H9 (cell line): ENCODE measurements around the gene PLPP6. TPM values are rescaled to one million over a fixed set of nuclear protein-coding genes. Genes with fewer than 3 reads are reported as not detected.

Experiments
- DNase-seq: peaks from one replicate; pipeline ENCODE4 v3.0.0-alpha.2; 2017
- H2AFZ ChIP-seq: one replicate; pipeline ENCODE4 v1.6.1; 2013; ENCODE audit warnings: mild to moderate bottlenecking, low read length, control low read depth, moderate library complexity
- H2AK5ac ChIP-seq: 2 replicates; pipeline ENCODE4 v1.6.1; 2013; ENCODE audit warnings: low read length, control low read depth, mixed read lengths; ENCODE audit not compliant: insufficient read length
- H2BK120ac ChIP-seq: one replicate; pipeline ENCODE4 v1.6.1; 2013; ENCODE audit warnings: low read depth, mild to moderate bottlenecking, low read length, control low read depth, inconsistent platforms; ENCODE audit not compliant: poor library complexity, severe bottlenecking
- H2BK12ac ChIP-seq: 2 replicates; pipeline ENCODE4 v1.6.1; 2013; ENCODE audit warnings: low read length, control low read depth, mixed read lengths, low read depth; ENCODE audit not compliant: insufficient read length
- H2BK15ac ChIP-seq: 2 replicates; pipeline ENCODE4 v1.6.1; 2013; ENCODE audit warnings: low read depth, low read length, control low read depth
- H2BK20ac ChIP-seq: one replicate; pipeline ENCODE4 v1.6.1; 2013; ENCODE audit warnings: low read depth, mild to moderate bottlenecking, low read length, control low read depth, inconsistent platforms; ENCODE audit not compliant: poor library complexity, severe bottlenecking
- H2BK5ac ChIP-seq: 2 replicates; pipeline ENCODE4 v1.6.1; 2013; ENCODE audit warnings: low read length, control low read depth, mixed read lengths; ENCODE audit not compliant: insufficient read length
- H3K14ac ChIP-seq: 2 replicates; pipeline ENCODE4 v1.6.1; 2013; ENCODE audit warnings: low read length, control low read depth; ENCODE audit not compliant: insufficient read depth
- H3K18ac ChIP-seq: 2 replicates; pipeline ENCODE4 v1.6.1; 2013; ENCODE audit warnings: low read depth, mild to moderate bottlenecking, mixed read lengths, low read length, control low read depth; ENCODE audit not compliant: insufficient read length
- H3K23ac ChIP-seq: 2 replicates; pipeline ENCODE4 v1.6.1; 2013; ENCODE audit warnings: low read length, control low read depth, mixed read lengths, low read depth; ENCODE audit not compliant: insufficient read length
- H3K23me2 ChIP-seq: 2 replicates; pipeline ENCODE4 v1.6.1; 2013; ENCODE audit warnings: low read depth, mild to moderate bottlenecking, mixed read lengths, low read length, control low read depth; ENCODE audit not compliant: insufficient read length, poor library complexity, severe bottlenecking
- H3K27ac ChIP-seq: 2 replicates; pipeline ENCODE4 v1.5.1; 2013; ENCODE audit warnings: low read length, control low read depth, mixed read lengths, low read depth; ENCODE audit not compliant: insufficient read length
- H3K27me3 ChIP-seq: 2 replicates; pipeline ENCODE4 v1.6.1; 2013; ENCODE audit warnings: low read length, control low read depth, inconsistent platforms; ENCODE audit not compliant: insufficient read depth
- H3K4ac ChIP-seq: 2 replicates; pipeline ENCODE4 v1.6.1; 2013; ENCODE audit warnings: low read depth, mild to moderate bottlenecking, control low read depth, inconsistent platforms, low read length, moderate library complexity
- H3K4me1 ChIP-seq: 2 replicates; pipeline ENCODE4 v1.6.1; 2013; ENCODE audit warnings: low read length, control low read depth, inconsistent platforms; ENCODE audit not compliant: insufficient read depth
- H3K4me2 ChIP-seq: 2 replicates; pipeline ENCODE4 v1.6.1; 2013; ENCODE audit warnings: low read length, control low read depth, mixed read lengths; ENCODE audit not compliant: insufficient read length, insufficient read depth
- H3K56ac ChIP-seq: 2 replicates; pipeline ENCODE4 v1.6.1; 2013; ENCODE audit warnings: low read depth, mild to moderate bottlenecking, mixed read lengths, low read length, control low read depth; ENCODE audit not compliant: insufficient read length
- H3K79me1 ChIP-seq: 2 replicates; pipeline ENCODE4 v1.6.1; 2013; ENCODE audit warnings: low read depth, mild to moderate bottlenecking, moderate library complexity, low read length, control low read depth, inconsistent platforms; ENCODE audit not compliant: insufficient read depth, poor library complexity, severe bottlenecking
- H3K79me2 ChIP-seq: 2 replicates; pipeline ENCODE4 v1.6.1; 2013; ENCODE audit warnings: low read length, control low read depth, inconsistent platforms; ENCODE audit not compliant: insufficient read depth
- H3K9ac ChIP-seq: 2 replicates; pipeline ENCODE4 v1.6.1; 2013; ENCODE audit warnings: low read length, control low read depth, mixed read lengths; ENCODE audit not compliant: insufficient read length; ENCODE audit errors: extremely low read depth
- H3K9me3 ChIP-seq: one replicate; pipeline ENCODE4 v1.6.1; 2013; ENCODE audit warnings: low read depth, low read length, inconsistent platforms; ENCODE audit not compliant: control insufficient read depth
- H3T11ph ChIP-seq: one replicate; pipeline ENCODE4 v1.6.1; 2013; ENCODE audit warnings: mild to moderate bottlenecking, low read length, control low read depth, inconsistent platforms
- H4K20me1 ChIP-seq: one replicate; pipeline ENCODE4 v1.6.1; 2013; ENCODE audit not compliant: control insufficient read depth, insufficient read length, insufficient read depth
- H4K5ac ChIP-seq: 2 replicates; pipeline ENCODE4 v1.6.1; 2013; ENCODE audit warnings: low read depth, mild to moderate bottlenecking, mixed read lengths, low read length, control low read depth; ENCODE audit not compliant: insufficient read length
- H4K8ac ChIP-seq: replicated peaks from 2 replicates; pipeline ENCODE4 v1.6.1; 2013; ENCODE audit warnings: low read length, control low read depth, mixed read lengths, low read depth; ENCODE audit not compliant: insufficient read length
- H4K91ac ChIP-seq: 2 replicates; pipeline ENCODE4 v1.6.1; 2013; ENCODE audit warnings: low read depth, mild to moderate bottlenecking, moderate library complexity, mixed read lengths, low read length, control low read depth; ENCODE audit not compliant: insufficient read length
- H3K27ac Mint-ChIP-seq, 3 experiments: 2 replicates in 2 of 3; 3 replicates in 1 of 3; pipeline ENCODE4 v1.8.0; 2020 to 2021; ENCODE audit warnings: mixed read lengths in 3 of 3, mild to moderate bottlenecking in 1 of 3, moderate library complexity in 1 of 3
- H3K27me3 Mint-ChIP-seq: 2 replicates; pipeline ENCODE4 v1.8.0; 2021; ENCODE audit warnings: low read depth, mild to moderate bottlenecking, moderate library complexity, mixed read lengths
- H3K36me3 Mint-ChIP-seq, 3 experiments: 2 replicates in 2 of 3; 3 replicates in 1 of 3; pipeline ENCODE4 v1.8.0; 2020 to 2021; ENCODE audit warnings: low read depth in 3 of 3, mixed read lengths in 3 of 3; ENCODE audit not compliant: insufficient read depth in 1 of 3
- H3K4me1 Mint-ChIP-seq, 2 experiments: 2 replicates each; pipeline ENCODE4 v1.8.0; 2020; ENCODE audit warnings: mixed read lengths in 2 of 2
- H3K4me3 Mint-ChIP-seq, 2 experiments: 2 replicates in 1 of 2; 3 replicates in 1 of 2; pipeline ENCODE4 v1.8.0; 2020 to 2021; ENCODE audit warnings: mild to moderate bottlenecking in 2 of 2, mixed read lengths in 2 of 2, moderate library complexity in 1 of 2
- H3K9me3 Mint-ChIP-seq, 2 experiments: 2 replicates in 1 of 2; 3 replicates in 1 of 2; pipeline ENCODE4 v1.8.0; 2020; ENCODE audit warnings: mild to moderate bottlenecking in 2 of 2, mixed read lengths in 2 of 2, moderate library complexity in 1 of 2
- CTCF ChIP-seq: fragments of 200-600 bp; sonication (generic); conservative IDR thresholded peaks from 3 replicates; pipeline ENCODE4 v1.8.0; 2021; ENCODE audit warnings: antibody characterized with exemption, mild to moderate bottlenecking
- WGBS: extraction: QIAGEN DNeasy Blood & Tissue Kit; methylation state at CpG from one replicate; pipeline ENCODE4 v1.1.7; 2013; ENCODE audit warnings: missing lambda C conversion rate, low lambda C conversion rate, mixed read lengths; ENCODE audit not compliant: insufficient read length; ENCODE audit errors: extremely low coverage; 5-methylcytosine and 5-hydroxymethylcytosine counted together
- total RNA-seq: library from RNA; stranded (reverse); gene quantifications from 2 replicates; pipeline ENCODE4 v1.2.1, GENCODE V29; 2021

PLPP6 gene
- total RNA-seq, 1 experiment from 2014 or later, result 7.6 TPM

GRCh38 chr9:4618700-4619099 is 43.4 kb upstream of the PLPP6 start:
- Histone ChIP-seq H3K27me3 (no peaks in the 10 kb centered on the region), H2BK120ac (no peak overlapping the region), H3K4me2 (no peak overlapping the region), H3K4me1 (peaks cover 12% of the 10 kb centered on the region; the same call in 1 of the 2 replicates), H3K27ac (no peak overlapping the region), H3K23ac (no peak overlapping the region), H2BK12ac (no peak overlapping the region), H3K79me2 (no peaks in the 10 kb centered on the region), H2AFZ (no peak overlapping the region), H3K4ac (no peak overlapping the region), H4K8ac (no peak overlapping the region), H2AK5ac (no peak overlapping the region), H4K20me1 (no peaks in the 10 kb centered on the region), H2BK5ac (no peak overlapping the region), H4K91ac (no peak overlapping the region), H3K23me2 (no peaks in the 10 kb centered on the region), H3K18ac (no peak overlapping the region), H3T11ph (no peak overlapping the region), H3K14ac (no peak overlapping the region), H2BK15ac (no peak overlapping the region), H4K5ac (no peak overlapping the region), H3K56ac (no peak overlapping the region), H3K9ac (no peak overlapping the region), H3K9me3 (no peaks in the 10 kb centered on the region), H3K79me1 (no peaks in the 10 kb centered on the region), H2BK20ac (no peak overlapping the region)
- H3K27me3 Mint-ChIP-seq, result no peaks in the 10 kb centered on the region
- H3K4me3 Mint-ChIP-seq, result no peak overlapping the region
- WGBS, result no CpG with 5 or more reads among the region's 2 CpGs
- DNase-seq, result no peak
- TF ChIP-seq CTCF, result no peak
- H3K36me3 Mint-ChIP-seq, result no peaks in the 10 kb centered on the region
- H3K4me1 Mint-ChIP-seq, result peaks cover 37% of the 10 kb centered on the region in 2 experiments
- no peak overlapping the region for H3K27ac Mint-ChIP-seq
- no peaks in the 10 kb centered on the region for H3K9me3 Mint-ChIP-seq
